Thoracic aorta (tissue), 2 donors: Measurements from ENCODE around the gene CPN2. TPM values are rescaled to one million over a fixed set of nuclear protein-coding genes. Genes with fewer than 3 reads are reported as not detected.

Source experiments
- ATAC-seq: fragments of 150-250 bp; one replicate; pipeline ENCODE4 v1.8.0; 2017; ENCODE audit warnings: low read depth; ENCODE audit not compliant: insufficient number of reproducible peaks, low FRiP score
- DNase-seq: peaks from one replicate; pipeline ENCODE4 v3.0.0-alpha.2; 2020; ENCODE audit warnings: low spot score
- H3K27ac ChIP-seq, 2 donors: fragments of 200-600 bp; sonication (generic); 1 replicate in 1 of 2; 2 replicates in 1 of 2; pipeline ENCODE4 v1.5.1; 2016; ENCODE audit warnings: mild to moderate bottlenecking in 2 of 2, moderate library complexity in 2 of 2
- H3K27me3 ChIP-seq: fragments of 200-600 bp; sonication (generic); replicated peaks from 2 replicates; pipeline ENCODE4 v1.6.0; 2016; ENCODE audit warnings: mild to moderate bottlenecking; ENCODE audit not compliant: insufficient read depth
- H3K36me3 ChIP-seq: fragments of 200-600 bp; sonication (generic); one replicate; pipeline ENCODE4 v1.5.1; 2016
- H3K4me1 ChIP-seq, 2 donors: fragments of 200-600 bp; sonication (generic); 1 replicate in 1 of 2; 2 replicates in 1 of 2; pipeline versions ENCODE4 v1.5.1 to v1.6.0; 2016; ENCODE audit warnings: low read depth in 2 of 2, mild to moderate bottlenecking in 1 of 2; ENCODE audit not compliant: control insufficient read depth in 1 of 2
- H3K4me3 ChIP-seq: fragments of 200-600 bp; sonication (generic); 2 replicates; pipeline ENCODE4 v1.5.1; 2016; ENCODE audit warnings: mild to moderate bottlenecking
- H3K9me3 ChIP-seq: fragments of 200-600 bp; sonication (generic); 2 replicates; pipeline ENCODE4 v1.5.1; 2016
- total RNA-seq, 2 donors: library from RNA; depleted of rRNA; stranded (reverse); fragments of >200 nt; gene quantifications; one replicate each; pipeline versions ENCODE4 v1.1.0 to v1.2.3, GENCODE V29; 2016
- TF ChIP-seq, protein P1 (sequence below): fragments of 200-600 bp; sonication (generic); IDR thresholded peaks from one replicate; pipeline ENCODE4 v1.5.1; 2019; ENCODE audit warnings: antibody characterized with exemption

CPN2 gene
- total RNA-seq, 2 donors from 2014 or later, result not detected

DNA sequence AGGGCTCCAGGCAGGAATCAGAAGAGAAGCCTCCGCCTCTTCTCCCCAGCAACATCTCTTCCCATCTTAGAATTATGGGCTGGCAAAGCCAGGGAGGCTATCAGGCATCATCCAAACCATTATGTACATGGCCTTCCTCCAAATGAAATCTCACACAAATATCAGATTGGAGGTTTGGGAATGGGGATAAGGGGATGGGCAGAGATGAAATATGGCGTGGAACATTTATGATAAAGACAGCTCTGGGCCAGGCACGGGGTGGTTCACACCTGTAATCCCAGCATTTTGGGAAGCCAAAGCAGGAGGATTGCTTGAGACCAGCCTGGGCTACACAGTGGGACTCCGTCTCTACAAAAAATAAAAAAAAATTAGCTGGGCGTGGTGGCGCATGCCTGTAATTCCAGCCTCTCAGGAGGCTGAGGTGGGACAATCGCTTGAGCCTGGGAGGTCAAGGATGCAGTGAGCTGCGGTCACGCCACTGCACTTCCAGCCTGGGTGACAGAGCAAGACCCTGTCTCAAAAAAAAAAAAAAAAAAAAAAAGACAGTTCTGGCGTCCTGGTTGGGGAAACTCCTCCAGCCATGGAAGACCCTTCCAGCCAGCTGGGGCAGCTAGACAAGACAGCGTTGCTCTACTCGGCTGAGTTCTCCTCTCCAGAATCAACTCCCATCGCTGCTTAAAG, 36.6 kb downstream of the CPN2 start:
- H3K36me3 ChIP-seq, result no peaks in the 10 kb centered on the region
- H3K4me3 ChIP-seq, result no peak overlapping the region
- no peak overlapping the region for H3K27ac ChIP-seq
- no peaks in the 10 kb centered on the region for H3K27me3 ChIP-seq
- TF ChIP-seq, protein P1, sequence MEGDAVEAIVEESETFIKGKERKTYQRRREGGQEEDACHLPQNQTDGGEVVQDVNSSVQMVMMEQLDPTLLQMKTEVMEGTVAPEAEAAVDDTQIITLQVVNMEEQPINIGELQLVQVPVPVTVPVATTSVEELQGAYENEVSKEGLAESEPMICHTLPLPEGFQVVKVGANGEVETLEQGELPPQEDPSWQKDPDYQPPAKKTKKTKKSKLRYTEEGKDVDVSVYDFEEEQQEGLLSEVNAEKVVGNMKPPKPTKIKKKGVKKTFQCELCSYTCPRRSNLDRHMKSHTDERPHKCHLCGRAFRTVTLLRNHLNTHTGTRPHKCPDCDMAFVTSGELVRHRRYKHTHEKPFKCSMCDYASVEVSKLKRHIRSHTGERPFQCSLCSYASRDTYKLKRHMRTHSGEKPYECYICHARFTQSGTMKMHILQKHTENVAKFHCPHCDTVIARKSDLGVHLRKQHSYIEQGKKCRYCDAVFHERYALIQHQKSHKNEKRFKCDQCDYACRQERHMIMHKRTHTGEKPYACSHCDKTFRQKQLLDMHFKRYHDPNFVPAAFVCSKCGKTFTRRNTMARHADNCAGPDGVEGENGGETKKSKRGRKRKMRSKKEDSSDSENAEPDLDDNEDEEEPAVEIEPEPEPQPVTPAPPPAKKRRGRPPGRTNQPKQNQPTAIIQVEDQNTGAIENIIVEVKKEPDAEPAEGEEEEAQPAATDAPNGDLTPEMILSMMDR, result no peak
- no peaks in the 10 kb centered on the region for H3K9me3 ChIP-seq
- ATAC-seq (no peak), DNase-seq (no peak)
- H3K4me1 ChIP-seq, result peaks cover 0 to 35% of the 10 kb centered on the region in 2 donors

DNA sequence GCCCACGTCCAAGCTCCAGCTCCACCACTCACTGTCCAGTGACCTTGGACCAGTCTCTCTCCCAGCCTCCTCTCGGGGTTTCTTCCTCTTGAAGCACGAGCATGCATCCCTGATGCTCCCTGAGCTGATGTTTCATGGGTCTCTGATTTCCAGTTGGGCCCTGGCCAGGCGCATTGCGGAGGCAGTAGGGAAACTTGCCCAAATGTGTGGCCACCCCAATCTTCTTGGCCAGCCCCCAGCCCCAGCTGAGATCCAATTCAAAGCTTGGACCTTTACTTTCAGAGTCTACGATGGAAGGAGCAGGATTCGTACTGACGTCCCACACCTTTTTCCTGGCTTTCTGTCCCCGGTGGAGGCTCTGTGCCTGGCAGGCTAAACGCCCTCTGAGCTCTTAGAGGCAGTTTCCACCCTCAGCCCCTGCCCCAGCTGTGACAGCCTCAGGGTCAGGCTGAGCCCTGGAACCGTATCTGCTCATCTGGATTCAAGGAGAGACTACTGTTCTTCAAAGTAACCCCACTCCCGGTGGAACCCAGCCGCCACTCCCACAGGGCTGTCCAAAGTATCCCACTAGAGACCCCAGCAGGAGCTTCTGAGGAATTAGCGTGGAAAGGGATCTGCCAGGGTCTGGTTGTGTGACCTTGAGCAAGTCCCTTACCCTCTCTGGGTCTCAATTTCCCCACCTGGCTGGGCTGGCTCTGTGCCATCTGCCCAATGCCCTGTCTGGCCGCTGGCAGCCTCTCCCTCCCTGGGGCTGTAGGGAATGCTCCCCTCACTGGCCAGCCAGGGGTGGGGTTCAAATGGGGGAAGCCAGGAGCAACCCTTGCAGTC, 37.4 kb downstream of the CPN2 start:
- Histone ChIP-seq H3K4me1 (peaks cover 0 to 35% of the 10 kb centered on the region in 2 donors), H3K36me3 (no peaks in the 10 kb centered on the region), H3K4me3 (no peak overlapping the region), H3K27me3 (no peaks in the 10 kb centered on the region), H3K9me3 (no peaks in the 10 kb centered on the region), H3K27ac (no peak overlapping the region)
- TF ChIP-seq, protein P1, result no peak
- no peak for ATAC-seq
- DNase-seq, result no peak

DNA sequence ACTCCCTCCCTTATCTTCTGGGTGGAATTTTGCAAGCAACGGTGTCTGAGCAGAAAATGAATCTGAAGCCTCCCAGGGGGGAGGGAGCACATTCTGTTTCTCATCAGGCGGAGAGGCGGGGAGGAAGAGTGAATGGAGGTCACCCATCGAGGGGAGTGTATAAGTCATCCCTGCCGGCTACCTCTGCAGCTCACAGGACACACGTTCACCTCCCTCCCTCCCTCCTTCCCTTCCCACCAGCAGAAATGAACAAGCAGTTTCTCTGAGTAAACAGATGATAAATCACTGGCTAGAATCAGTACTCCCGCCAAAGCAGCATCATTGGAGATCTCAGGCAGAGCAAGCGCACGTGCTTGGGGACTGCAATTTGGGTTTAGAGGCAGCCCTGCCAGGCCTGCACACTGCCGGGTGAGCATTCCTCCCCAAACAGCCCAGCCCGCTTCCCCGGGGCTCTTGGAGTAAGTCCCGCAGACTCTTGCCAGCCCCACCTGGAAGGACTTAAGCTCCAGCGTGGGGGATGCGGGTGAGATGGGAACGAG, 38.3 kb downstream of the CPN2 start:
- H3K4me3 ChIP-seq, result no peak overlapping the region
- no peaks in the 10 kb centered on the region for H3K36me3 ChIP-seq
- ATAC-seq, result no peak
- H3K27me3 ChIP-seq, result no peaks in the 10 kb centered on the region
- peaks cover 0 to 35% of the 10 kb centered on the region in 2 donors for H3K4me1 ChIP-seq
- DNase-seq, result no peak
- no peak overlapping the region for H3K27ac ChIP-seq
- no peaks in the 10 kb centered on the region for H3K9me3 ChIP-seq
- TF ChIP-seq, protein P1, result no peak

DNA sequence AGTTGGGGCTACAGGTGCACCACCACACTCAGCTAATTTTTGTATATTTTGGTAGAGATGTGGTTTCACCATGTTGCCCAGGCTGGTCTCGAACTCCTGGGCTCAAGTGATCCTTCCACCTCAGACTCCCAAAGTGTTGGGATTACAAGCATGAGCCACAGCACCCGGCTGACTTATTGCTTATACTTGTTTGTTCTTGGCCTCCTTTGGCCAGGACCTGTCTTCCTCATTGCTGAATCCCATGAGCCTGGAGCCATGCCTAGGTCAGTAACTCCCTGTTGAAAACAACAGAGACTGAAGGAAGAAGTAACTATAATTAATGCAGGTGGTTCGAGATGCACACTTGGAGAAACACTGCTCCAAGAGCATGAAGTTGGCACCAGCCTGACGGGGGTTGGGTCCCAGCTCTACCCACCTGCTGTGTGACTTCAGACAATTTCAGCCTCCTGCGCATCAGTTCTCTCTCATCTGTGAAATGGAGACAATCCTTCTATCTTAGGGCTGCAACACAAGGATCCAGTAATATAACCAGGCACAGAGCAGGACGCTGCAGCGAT, 38.9 kb downstream of the CPN2 start:
- no peaks in the 10 kb centered on the region for H3K9me3 ChIP-seq
- no peak overlapping the region for H3K4me3 ChIP-seq
- H3K27ac ChIP-seq, result no peak overlapping the region
- DNase-seq (no peak), ATAC-seq (no peak)
- no peaks in the 10 kb centered on the region for H3K36me3 ChIP-seq
- TF ChIP-seq, protein P1, result no peak
- no peaks in the 10 kb centered on the region for H3K27me3 ChIP-seq
- H3K4me1 ChIP-seq, result peaks cover 0 to 35% of the 10 kb centered on the region in 2 donors

DNA sequence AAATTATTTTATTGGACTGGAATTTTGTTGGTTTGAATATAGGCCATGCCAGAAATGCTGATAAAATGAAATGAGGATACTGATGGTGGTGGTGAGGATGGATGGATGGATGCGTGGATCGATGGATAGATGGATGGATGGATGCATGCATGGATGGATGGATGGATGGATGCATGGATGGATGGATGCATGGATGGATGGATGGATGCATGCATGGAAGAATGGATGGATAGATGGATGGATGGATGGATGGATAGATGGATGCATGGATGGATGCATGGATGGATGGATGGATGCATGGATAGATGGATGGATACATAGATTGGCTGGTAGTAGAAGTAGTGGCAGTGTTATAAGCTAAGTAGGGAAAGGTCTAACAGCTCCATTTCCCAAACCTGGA, 40.1 kb downstream of the CPN2 start:
- no peak overlapping the region for H3K4me3 ChIP-seq
- no peaks in the 10 kb centered on the region for H3K36me3 ChIP-seq
- no peak overlapping the region for H3K27ac ChIP-seq
- peaks cover 0 to 32% of the 10 kb centered on the region in 2 donors for H3K4me1 ChIP-seq
- no peak for DNase-seq
- ATAC-seq, result no peak
- no peaks in the 10 kb centered on the region for H3K27me3 ChIP-seq
- H3K9me3 ChIP-seq, result no peaks in the 10 kb centered on the region
- TF ChIP-seq, protein P1, result no peak
